Daoy (cell line): ENCODE results near the gene SMIM1. TPM values are rescaled to one million over a fixed set of nuclear protein-coding genes. Genes with fewer than 3 reads are reported as not detected.
"Not testable (repeated sequence)": the region's sequence is repeated elsewhere in the genome, so short reads cannot be mapped to it uniquely, and the experiment has no call there.

Experiments
- DNase-seq: peaks from one replicate; pipeline ENCODE4 v3.0.0-alpha.2; 2015; ENCODE audit warnings: low read depth
- total RNA-seq: library from RNA; depleted of rRNA; stranded (reverse); fragments of >200 nt; shearing (Covaris generic); gene quantifications from 2 replicates; pipeline ENCODE4 v1.2.3, GENCODE V29; 2014

SMIM1 gene
- total RNA-seq, 1 experiment from 2014 or later = not detected

DNA sequence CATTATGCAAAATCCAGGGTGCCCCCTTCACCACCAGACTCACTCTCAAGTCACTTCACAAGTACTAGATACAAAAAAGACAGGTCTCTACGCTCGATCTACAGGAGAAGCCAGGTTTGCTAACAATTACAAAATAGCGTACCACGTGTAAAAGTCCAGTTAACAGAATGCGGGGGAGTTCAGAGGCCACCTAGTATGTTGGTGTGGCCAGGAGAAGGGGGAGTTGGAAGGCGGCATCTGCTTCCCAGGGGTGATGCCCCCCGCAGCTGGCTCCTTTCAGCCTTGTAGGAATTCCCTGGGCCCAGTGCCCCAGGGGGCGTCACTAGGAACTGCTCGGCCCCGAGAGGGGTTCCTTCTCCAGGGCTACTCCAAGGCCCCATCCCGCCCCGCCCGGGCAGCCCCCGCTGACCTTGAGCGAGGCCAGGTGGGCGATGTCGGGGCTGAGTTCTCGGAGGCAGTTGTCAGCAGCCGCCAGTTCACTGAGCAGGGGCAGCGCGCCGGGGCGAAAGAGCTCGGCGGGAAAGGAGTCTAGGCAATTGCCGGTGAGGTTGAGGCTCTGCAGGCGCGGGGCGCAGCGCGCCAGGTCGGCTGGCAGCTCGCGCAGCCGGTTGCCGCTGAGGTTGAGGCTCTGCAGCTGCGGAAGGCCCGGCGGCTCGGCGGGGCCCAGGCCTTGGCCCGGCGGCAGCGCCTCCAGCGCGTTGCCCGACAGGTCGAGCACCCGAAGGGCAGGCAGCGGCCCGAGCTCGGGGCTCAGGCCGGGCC is 23.1 kb downstream of the SMIM1 start:
- no peak for DNase-seq

DNA sequence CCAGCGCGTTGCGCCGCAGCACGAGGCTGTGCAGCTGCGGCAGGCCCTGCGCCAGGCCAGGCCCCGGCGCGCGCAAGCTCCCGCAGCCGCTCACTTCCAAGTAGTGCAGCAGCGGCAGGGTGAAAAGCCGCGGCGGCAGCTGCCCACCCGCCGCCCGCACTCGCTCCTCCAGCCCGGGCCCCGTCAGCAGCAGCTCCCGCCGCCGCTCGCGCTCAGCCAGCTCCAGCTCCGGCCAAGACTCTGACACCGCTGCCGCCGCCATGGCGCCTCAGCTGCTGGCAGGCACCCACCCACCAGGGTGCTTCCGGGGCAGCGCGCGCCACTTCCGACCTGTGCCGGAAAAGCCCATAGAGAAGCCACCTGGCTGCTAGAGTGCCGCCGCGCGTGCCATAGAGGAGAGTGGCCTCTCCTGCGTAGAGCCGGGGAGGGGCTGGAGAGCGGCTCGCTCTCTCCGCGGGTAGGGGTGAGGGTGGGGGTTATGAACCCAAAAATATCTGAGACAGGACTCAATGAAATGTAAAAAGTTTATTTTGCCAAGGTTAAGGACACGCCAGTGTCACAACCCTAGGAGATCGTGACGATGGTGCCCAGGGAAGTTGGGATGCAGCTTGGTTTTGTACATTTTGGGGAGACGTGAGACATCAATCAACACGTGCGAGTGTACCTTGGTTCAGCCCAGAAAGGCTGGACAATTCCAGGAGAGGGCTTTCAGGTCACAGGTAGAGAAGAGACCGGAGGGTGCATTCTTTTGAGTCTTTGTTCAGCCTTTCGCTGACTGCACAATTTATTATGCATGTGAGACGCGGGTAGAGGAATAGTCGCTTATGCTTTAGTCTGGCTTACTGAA is 23.9 kb downstream of the SMIM1 start, which contains the start of gene LRRC47:
Gene LRRC47, minus strand, starts transcription at position 284 of the 847 bp plus-strand sequence. Its CDS starts 22 bp downstream, at position 262.
- peak; percentile 96 for DNase-seq

DNA sequence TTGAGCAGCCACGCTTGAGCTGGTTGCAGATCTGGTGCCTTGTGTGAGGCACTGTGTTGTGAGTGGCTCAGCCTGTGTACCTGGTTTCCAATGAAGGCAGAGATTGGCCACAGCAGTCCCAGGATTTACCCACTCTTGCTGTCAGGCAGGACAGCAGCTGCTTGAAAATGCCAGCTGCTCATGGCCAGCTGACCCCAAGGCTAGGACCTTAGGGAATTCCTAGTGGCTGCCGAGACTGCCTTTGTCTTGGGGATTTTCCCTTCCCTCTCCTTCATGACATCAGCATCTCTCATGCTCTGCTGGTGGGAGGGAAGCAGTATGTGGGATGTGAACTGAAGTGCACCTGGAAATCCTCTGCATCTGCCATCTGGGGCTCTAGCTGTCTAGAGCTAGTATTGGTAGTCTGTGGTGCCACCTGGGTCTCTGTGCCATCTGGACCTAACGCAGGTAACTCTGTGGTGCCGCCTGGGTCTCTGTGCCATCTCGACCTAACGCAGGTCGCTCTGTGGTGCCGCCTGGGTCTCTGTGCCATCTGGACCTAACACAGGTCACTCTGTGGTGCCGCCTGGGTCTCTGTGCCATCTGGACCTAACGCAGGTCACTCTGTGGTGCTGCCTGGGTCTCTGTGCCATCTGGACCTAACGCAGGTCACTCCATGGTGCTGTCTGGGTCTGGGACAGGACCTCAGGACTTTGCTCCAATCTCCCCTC is 27.6 kb downstream of the SMIM1 start:
- DNase-seq = no peak

DNA sequence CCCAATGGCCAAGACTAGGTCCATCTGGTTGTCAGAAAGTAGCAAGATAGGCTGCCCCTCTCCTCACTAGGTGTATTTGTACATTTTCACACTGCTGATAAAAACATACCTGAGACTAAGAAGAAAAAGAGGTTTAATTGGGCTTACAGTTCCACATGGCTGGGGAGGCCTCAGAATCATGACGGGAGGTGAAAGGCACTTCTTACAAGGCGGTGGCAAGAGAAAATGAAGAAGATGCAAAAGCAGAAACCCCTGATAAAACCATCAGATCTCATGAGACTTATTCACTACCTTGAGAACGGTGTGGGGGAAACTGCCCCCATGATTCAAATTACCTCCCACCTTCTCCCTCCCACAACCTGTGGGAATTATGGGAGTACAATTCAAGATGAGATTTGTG is 28.2 kb downstream of the SMIM1 start:
- not testable (repeated sequence) for DNase-seq

DNA sequence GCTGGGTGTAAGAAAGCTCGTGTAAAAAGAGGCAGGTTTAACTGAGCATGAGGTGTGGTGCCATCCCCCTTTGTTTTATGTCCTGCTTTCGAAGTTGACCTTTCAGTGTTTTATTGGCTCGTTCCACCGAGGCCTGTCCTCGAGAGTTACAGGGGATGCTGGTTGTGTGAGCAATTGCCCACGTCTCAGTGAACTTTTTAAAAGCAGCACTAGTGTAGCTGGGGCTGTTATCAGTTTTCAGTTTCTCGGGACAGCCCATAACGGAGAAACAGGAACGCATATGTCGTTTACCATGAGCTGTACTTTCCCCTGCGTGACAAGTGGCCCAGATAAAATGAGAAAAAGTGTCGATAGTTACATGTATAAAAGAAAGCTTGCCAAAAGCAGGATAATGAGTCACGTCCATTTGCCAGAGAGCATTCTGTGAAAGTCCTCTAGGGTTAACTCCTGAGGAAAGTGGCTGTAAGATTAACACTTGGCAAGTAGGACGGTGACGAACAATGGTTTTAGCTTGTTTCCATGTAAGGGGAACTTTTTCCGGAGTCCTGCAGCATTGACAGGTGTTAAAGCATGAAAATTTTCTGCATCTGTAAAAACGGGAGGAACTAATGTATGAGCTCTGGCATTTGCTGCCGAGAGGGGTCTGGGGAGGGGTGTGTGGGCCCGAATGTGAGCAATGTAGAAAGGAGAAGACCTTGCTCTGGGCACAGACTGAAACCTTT is 31.5 kb downstream of the SMIM1 start:
- DNase-seq = peak; percentile 25

DNA sequence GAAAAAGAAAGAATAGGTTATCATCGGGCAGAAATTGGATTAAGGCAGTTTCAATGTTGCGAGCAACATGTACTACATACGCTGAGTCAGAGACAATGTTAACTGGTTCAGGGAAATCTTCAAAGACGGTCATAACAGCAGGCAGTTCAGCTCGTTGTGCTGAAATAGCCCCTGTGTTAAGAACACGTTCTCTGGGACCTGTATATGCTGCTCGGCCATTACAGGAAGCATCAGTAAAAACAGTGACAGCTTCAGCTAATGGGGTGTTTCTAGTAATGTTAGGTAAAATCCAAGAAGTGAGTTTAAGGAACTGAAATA is 32.0 kb downstream of the SMIM1 start:
- not testable (repeated sequence) for DNase-seq

DNA sequence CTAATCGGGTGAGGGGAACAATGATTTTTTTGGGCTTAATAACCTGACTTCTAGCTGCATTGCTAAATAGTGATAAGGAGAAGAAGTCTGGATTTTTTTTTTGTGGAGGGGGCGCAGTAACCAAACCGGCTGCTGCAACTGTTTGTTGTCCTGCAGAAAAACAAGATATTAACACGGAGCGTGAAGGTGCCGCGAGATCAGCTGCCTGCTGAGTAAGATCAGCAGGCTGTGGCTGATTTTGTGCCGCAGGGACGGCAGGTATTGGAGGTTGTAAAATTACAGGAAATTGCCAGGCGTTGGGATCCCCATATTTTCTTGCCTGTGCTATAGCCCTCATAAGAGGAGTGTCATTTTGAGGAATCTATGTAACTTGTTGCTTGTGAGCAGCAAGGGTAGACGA is 32.5 kb downstream of the SMIM1 start:
- DNase-seq = no peak

DNA sequence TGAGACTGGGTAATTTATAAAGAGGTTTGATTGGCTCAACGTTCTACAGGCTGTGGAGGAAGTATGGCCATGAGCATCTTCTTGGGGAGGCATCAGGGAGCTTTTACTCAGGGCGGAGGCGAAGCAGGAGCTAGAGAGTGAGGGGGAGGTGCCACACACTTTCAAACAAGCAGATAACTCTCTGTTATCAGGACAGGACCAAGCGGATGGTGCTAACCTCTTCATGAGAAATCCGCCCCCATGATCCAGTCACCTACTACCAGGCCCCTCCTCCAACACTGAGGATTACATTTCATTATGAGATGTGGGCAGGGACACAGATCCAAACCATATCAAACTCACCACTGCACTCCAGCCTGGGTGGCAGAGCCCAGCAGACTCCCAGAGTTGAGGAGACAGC is 35.2 kb downstream of the SMIM1 start:
- no peak for DNase-seq

DNA sequence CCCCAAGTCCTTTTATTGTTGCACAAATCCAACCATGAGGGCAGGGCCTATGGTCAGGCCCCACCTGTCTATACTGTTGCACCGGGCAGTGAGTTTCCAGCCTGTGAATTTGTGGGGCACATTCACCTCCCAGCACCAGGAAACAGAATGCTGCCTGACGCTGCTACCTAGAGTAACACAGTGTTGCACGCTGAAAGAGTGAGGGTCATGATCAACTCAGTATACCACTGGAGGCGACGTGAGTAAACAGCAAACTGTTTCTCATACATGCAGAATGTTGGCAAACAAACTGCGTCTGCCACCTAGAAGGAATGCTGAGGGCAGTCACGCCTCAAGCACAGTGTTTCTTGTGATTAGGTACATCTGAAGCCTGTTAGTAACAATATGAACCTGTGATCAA is 37.1 kb downstream of the SMIM1 start:
- DNase-seq = no peak

DNA sequence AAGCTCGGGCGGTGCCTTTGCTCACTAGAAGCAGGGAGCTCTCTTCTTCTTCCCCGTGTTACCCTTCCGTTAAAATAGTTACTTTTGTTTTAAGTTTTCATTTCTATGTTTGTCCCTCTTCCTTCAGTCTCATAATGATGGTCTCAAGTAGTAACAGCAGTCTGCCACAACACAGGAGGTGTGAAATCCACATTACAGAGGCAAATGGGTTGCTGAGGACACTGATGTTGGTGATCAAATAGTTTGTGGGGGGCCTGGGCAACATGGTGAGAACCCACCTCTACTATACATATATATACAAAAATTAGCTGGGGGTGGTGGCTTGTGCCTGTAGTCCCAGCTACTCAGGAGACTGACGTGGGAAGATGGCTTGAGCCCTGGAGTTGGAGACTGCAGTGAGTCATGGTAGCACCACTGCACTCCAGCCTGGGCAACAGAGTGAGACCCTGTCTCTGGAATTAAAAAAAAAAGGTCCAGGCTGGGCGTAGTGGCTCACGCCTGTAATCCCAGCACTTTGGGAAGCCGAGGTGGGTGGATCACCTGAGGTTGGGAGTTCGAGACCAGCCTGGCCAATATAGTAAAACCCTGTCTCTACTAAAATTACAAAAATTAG is 37.7 kb downstream of the SMIM1 start:
- not testable (repeated sequence) for DNase-seq

DNA sequence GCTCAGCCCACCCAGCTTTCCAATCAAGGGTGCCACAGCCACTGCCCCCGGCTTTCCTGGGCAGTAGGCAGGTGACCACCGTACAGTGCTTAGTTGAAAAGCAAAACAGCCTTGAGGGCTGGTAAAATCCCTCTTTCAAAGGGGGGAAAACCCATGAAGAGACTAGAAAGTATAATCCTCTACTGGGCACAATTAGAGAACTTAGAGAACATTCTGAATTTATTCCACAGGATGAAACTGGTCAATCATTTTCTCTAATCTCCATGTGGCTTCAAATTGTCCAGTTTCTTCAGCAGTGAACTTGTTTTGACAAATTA is 39.0 kb downstream of the SMIM1 start:
- DNase-seq = no peak

DNA sequence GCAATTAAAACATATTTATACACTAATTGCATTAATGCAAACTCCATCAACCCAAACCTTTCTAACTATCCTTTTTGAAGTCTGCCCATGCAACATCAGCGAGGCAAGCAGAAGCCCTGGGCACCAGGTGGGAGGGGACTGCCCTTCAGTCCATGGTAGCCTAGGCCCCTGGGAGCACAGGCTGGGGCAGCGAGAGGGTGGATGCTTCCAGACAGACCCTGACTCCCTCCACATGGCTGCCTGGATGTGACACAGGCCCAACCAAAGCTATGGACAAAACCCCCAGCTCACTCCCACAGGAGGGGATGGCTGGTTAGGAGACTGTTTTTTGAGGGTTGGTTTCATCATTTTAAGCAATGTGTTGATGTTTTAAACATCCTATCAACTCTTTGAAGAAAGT is 41.5 kb downstream of the SMIM1 start:
- no peak for DNase-seq

DNA sequence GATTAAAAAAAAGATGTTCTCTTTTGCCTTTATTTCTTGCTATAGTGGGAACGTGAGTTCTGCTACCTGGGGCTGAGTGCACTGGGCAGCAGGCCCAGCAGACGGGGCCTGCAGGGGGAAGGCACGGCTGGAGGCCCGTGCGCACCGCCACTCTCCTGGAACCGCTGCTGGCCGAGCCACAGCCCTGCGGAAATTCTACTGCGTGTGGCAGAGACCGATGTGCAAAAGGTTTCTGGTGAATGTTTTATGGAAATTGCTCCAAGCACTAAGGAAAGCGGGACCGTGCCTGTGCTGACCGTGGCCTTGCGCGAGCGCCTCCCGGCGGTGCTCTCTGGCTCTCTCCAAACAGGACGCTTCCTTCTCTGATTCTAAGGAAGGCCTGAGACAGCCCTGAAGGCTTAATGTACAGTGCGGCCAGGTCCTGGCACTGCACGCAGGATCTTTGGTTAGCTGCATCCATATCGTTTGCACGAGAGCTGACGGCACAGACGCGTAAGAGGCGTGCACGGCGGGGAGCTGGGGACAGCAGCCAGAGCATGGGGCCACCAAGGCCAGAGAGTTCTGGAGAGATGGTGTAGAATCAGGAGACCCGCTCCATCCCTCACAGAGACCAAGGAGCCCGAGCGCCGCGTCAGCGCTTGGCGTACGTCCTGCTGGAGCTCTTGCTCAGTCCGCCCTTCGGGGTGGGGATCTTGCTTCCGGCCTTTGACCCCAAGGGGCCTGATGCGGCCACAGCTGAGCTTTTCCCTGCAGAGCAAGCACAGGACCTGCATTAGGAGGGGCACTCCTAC is 42.4 kb downstream of the SMIM1 start:
- DNase-seq = no peak

DNA sequence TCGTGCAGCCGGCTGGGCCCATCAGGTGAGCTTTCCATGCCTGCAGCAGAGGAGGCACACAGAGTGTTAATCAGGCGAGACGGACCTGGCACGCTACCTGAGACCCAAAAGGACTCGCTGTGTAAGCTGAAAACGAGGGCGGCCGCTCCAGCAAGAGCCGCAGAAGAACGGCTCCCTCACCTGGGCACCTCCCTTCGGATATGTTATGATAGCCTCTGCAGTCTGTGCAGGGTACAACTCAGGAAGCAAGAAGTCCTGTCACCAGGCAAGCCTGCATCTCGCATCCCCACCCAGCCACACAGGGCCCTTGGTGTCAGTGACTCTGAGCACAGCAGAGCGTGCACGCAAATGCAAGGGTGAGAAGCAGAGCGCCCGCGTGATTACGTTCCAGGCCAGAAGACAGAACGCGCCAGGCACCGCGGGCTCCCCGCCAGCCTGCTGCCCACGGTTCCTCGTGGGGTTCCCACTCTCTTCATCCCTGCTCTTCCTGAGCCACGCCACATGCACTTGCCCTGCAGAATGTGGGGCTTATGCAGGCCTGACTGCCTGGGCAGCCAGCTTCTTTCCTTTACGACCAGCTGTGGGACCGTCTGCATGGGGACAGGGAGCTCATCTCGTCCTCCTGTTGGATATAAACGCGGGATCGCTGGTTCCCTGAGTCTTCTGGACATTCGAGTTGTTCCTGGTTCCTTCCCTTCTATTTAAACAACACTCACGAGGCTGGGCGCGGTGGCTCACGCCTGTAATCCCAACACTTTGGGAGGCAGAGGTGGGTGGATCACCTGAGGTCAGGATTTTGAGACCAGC is 44.0 kb downstream of the SMIM1 start:
- no peak for DNase-seq

DNA sequence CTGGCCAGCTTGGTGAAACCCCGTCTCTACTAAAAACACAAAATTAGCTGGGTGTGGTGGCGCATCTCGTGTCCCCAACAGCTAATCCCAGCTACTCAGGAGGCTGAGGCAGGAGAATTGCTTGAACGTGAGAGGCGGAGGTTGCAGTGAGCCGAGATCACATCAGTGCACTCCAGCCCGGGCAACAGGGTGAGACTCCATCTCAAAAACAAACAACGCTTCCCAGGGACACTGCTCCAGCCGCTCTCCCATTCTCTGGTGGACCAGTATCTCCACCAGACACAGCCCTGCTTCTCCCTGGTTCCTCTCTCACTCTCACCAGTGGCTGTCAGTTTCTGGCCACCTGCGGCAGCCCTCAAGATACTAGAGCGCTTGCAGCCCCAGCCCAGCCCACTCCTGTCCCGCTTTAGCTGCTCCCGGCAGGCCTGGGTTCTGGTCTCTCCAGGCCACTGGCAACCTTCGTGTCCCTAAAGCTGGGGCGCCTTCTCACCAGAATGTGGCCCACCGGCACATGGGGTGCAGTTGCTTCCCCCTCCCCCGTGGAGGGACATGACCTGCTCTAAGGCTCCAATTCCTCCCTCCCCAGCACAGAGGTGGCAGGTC is 44.7 kb downstream of the SMIM1 start:
- DNase-seq = no peak

DNA sequence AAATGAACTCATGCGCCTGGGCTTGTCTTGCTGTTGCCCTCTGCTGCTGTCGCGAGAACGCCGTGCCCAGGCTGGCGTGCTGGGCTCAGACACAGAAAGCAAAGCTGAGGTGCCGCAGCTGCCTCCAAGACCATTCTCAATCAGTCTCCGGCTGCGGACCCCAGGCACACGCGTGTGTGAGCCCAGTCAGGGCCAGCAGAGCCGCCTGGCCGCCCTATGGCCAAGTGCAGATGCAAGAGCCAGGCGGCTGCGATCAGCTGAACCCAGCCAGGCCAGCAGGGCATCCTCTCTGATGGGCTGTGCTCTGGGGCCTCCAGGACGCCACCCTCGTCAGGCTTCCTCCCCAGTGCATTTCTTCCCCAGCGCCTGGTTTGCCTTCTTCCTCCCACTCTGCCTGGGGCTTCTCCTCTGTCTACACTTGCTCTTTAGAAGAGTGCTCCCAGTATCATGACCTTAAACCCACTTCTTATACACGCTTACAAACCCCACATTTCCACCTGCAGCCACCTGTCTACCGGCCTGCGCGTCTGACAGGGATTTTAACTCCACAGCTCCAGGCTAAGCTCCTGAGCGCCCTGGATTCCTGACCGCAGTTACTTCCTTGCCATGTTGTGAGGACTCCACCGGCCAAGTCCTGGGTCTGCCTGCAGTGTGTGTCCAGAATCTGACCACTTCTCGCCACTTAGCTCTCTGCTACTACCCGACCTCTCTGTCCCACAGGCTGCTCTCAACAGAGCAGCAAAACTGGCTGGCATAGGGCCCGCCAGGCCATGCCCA is 45.5 kb downstream of the SMIM1 start:
- DNase-seq = no peak

DNA sequence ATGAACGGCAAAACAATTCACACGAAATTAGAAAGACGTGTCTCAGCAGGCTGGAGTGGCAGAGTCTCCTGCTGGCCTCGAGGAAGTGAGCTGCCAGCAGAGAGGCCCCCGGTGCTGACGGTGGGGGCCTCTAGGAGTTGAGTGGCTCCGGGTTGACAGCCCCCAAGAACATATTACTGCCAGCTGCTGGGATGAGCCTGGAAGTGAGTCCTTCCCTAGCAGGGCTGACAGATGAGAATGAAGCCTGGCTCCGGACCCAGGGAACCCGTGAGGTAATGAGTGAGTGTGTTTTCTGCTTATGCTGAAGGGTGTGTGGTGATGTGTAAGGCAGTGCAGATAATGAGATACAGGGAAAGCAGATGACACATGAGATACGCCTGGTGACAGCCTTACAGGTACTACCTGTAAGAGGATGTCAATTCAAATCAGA is 47.2 kb downstream of the SMIM1 start:
- DNase-seq = no peak

DNA sequence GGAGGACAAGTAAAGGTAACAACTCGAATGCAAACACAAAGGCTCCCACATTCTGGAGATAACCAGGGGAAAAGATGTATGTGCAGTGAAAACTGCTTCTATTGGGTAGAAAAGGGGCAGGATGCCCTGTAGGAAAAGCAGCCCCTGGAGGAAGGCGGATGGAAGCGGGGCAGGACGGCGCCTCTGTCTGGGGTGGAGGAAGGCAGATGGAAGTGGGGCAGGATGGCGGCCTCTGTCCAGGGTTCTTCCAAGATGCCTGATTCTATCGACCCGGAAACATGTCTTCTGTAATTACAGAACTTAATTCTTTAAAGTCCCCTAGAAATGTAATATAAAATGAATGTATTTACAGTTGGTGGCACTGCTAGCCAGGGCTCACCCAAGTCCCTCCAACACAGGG is 47.8 kb downstream of the SMIM1 start:
- no peak for DNase-seq

DNA sequence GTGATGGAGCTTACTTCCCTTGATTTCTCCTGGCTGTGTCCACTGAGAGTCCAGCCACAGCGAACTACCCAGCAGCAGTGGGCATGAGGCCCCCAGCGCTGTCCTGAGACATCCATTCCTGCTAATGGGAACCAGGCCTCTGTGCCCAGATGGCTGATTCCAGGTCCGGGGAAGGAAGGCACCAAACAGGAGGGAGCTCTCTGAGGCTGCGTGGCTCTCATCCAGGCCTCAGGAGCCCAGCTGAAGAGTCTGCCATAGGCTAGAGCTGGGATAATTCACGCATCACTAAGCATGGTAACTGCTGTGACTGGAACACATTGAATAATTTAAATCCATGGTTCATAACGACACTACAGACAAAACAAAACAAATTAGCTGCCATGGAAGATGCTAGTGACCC is 48.5 kb downstream of the SMIM1 start:
- DNase-seq = no peak
